GM21360 (cell line): Measurements from ENCODE around the gene XYLT1.

Source experiments
- ATAC-seq: cut with Tn5 transposase; IDR thresholded peaks from one replicate; pipeline ENCODE4 v1.9.1; 2021; ENCODE audit warnings: mild to moderate bottlenecking, moderate library complexity; ENCODE audit not compliant: unreplicated experiment

XYLT1 gene

GRCh38 chr16:17213974-17214373 is 256.8 kb downstream of the XYLT1 start:
- ATAC-seq, result no peak

GRCh38 chr16:17213025-17213424 is 257.7 kb downstream of the XYLT1 start:
- ATAC-seq, result no peak

- ATAC-seq, result no peak
Measured at GRCh38 chr16:17212606-17213005, 258.2 kb downstream of the XYLT1 start.

- ATAC-seq, result no peak
Measured at GRCh38 chr16:17211797-17212196, 259.0 kb downstream of the XYLT1 start.

GRCh38 chr16:17206712-17207111 is 264.0 kb downstream of the XYLT1 start:
- no peak for ATAC-seq

GRCh38 chr16:17205279-17206211 is 265.2 kb downstream of the XYLT1 start:
- ATAC-seq, result no peak

GRCh38 chr16:17204644-17205043 is 266.1 kb downstream of the XYLT1 start:
- no peak for ATAC-seq

GRCh38 chr16:17204206-17204605 is 266.6 kb downstream of the XYLT1 start:
- ATAC-seq, result no peak

GRCh38 chr16:17203424-17203823 is 267.3 kb downstream of the XYLT1 start:
- ATAC-seq, result no peak

- no peak for ATAC-seq
Measured at GRCh38 chr16:17199135-17199534, 271.6 kb downstream of the XYLT1 start.

- ATAC-seq, result no peak
Measured at GRCh38 chr16:17196526-17196925, 274.2 kb downstream of the XYLT1 start.

GRCh38 chr16:17194190-17194780 is 276.5 kb downstream of the XYLT1 start:
- no peak for ATAC-seq

- ATAC-seq, result no peak
Measured at GRCh38 chr16:17193566-17194100, 277.1 kb downstream of the XYLT1 start.

GRCh38 chr16:17184026-17184425 is 286.7 kb downstream of the XYLT1 start:
- no peak for ATAC-seq

GRCh38 chr16:17177959-17178905 is 292.5 kb downstream of the XYLT1 start:
- ATAC-seq, result no peak

GRCh38 chr16:17177242-17177958 is 293.4 kb downstream of the XYLT1 start:
- no peak for ATAC-seq

- ATAC-seq, result no peak
Measured at GRCh38 chr16:17176199-17176598, 294.6 kb downstream of the XYLT1 start.

- no peak for ATAC-seq
Measured at GRCh38 chr16:17173281-17173680, 297.5 kb downstream of the XYLT1 start.

- ATAC-seq, result no peak
Measured at GRCh38 chr16:17171250-17172143, 299.3 kb downstream of the XYLT1 start.
